ENCODE data around the gene RFX1.

The RFX1 gene

DNA sequence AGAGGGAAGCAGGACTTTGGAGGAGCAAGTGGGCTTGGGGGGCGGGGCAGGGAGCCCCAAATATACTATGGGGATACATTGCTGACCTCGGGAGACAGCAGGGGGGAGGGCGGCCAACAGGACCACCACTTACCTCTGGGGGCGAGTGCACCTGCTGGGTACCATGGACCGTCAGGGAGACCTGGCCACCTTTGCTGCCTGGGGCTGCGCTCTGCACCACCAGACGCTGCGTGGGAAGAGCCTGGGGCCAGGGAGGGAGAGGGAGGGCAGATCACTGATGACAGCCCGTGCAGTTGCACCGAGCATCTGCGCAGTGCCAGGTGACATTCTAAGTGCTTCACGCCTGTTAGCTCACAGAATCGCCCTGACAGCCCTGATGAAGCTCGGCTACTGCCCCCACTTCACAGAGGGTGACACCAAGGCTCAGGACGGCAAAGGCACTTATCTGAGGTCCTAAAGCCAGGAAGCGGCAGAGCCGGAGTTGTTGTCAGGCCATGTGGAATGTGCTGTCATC is 24.1 kb downstream of the RFX1 start:
- no peak for DNase-seq (ENCODE audit: extremely low read depth, low read depth)
- no peak overlapping the region for H3K4me3 ChIP-seq (replicated peaks; ENCODE audit: low read depth, low read length)
- TF ChIP-seq, protein P1, sequence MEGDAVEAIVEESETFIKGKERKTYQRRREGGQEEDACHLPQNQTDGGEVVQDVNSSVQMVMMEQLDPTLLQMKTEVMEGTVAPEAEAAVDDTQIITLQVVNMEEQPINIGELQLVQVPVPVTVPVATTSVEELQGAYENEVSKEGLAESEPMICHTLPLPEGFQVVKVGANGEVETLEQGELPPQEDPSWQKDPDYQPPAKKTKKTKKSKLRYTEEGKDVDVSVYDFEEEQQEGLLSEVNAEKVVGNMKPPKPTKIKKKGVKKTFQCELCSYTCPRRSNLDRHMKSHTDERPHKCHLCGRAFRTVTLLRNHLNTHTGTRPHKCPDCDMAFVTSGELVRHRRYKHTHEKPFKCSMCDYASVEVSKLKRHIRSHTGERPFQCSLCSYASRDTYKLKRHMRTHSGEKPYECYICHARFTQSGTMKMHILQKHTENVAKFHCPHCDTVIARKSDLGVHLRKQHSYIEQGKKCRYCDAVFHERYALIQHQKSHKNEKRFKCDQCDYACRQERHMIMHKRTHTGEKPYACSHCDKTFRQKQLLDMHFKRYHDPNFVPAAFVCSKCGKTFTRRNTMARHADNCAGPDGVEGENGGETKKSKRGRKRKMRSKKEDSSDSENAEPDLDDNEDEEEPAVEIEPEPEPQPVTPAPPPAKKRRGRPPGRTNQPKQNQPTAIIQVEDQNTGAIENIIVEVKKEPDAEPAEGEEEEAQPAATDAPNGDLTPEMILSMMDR (IDR thresholded peaks at IDR 0.05; ENCODE audit: low read depth, low read length, missing control alignments), result no peak

GRCh38 chr19:13981467-13981866 is 24.7 kb downstream of the RFX1 start:
- DNase-seq (ENCODE audit: extremely low read depth, low read depth), result no peak
- TF ChIP-seq, protein P1 (IDR thresholded peaks at IDR 0.05; ENCODE audit: low read depth, low read length, missing control alignments), result no peak
- H3K4me3 ChIP-seq (replicated peaks; ENCODE audit: low read depth, low read length), result no peak overlapping the region

DNA sequence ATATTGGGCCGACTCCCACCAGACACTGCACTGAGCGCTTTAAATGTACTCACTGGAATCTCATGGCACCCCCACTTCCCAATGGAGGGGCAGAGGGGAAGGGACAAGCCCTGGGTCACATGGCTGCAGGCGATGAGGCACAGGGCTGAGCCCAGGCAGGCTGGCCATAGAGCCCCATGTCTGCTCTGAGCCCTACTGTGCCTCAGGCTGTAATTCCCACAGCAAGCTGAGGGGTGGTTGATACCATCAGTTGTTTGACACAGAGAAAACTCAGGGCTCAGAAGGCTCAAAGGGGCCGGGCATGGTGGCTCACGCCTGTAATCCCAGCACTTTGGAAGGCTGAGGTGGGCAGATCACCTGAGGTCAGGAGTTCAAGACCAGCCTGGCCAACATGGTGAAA is 25.1 kb downstream of the RFX1 start:
- DNase-seq (ENCODE audit: extremely low read depth, low read depth), result no peak
- TF ChIP-seq, protein P1 (IDR thresholded peaks at IDR 0.05; ENCODE audit: low read depth, low read length, missing control alignments), result no peak
- no peak overlapping the region for H3K4me3 ChIP-seq (replicated peaks; ENCODE audit: low read depth, low read length)

- no peak overlapping the region for H3K4me3 ChIP-seq (replicated peaks; ENCODE audit: low read depth, low read length)
- TF ChIP-seq, protein P1 (IDR thresholded peaks at IDR 0.05; ENCODE audit: low read depth, low read length, missing control alignments), result no peak
- DNase-seq (ENCODE audit: extremely low read depth, low read depth), result no peak
These were observed 25.8 kb downstream of the RFX1 start for GRCh38 chr19:13980340-13980739.

- TF ChIP-seq, protein P1 (IDR thresholded peaks at IDR 0.05; ENCODE audit: low read depth, low read length, missing control alignments), result no peak
- no peak overlapping the region for H3K4me3 ChIP-seq (replicated peaks; ENCODE audit: low read depth, low read length)
- no peak for DNase-seq (ENCODE audit: extremely low read depth, low read depth)
These were observed 26.4 kb downstream of the RFX1 start for GRCh38 chr19:13979686-13980085.

- DNase-seq (ENCODE audit: extremely low read depth, low read depth), result no peak
- TF ChIP-seq, protein P1 (IDR thresholded peaks at IDR 0.05; ENCODE audit: low read depth, low read length, missing control alignments), result no peak
- peak overlapping the region; percentile 11; the same call in 1 of the 2 replicates for H3K4me3 ChIP-seq (replicated peaks; ENCODE audit: low read depth, low read length)
These were observed 26.9 kb downstream of the RFX1 start for GRCh38 chr19:13979244-13979615.
